ENCODE measurements around the gene NELFCD.
"Not testable (repeated sequence)": the region's sequence is repeated elsewhere in the genome, so short reads cannot be mapped to it uniquely, and the experiment has no call there.

Gene NELFCD, protein sequence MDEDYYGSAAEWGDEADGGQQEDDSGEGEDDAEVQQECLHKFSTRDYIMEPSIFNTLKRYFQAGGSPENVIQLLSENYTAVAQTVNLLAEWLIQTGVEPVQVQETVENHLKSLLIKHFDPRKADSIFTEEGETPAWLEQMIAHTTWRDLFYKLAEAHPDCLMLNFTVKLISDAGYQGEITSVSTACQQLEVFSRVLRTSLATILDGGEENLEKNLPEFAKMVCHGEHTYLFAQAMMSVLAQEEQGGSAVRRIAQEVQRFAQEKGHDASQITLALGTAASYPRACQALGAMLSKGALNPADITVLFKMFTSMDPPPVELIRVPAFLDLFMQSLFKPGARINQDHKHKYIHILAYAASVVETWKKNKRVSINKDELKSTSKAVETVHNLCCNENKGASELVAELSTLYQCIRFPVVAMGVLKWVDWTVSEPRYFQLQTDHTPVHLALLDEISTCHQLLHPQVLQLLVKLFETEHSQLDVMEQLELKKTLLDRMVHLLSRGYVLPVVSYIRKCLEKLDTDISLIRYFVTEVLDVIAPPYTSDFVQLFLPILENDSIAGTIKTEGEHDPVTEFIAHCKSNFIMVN

DNA sequence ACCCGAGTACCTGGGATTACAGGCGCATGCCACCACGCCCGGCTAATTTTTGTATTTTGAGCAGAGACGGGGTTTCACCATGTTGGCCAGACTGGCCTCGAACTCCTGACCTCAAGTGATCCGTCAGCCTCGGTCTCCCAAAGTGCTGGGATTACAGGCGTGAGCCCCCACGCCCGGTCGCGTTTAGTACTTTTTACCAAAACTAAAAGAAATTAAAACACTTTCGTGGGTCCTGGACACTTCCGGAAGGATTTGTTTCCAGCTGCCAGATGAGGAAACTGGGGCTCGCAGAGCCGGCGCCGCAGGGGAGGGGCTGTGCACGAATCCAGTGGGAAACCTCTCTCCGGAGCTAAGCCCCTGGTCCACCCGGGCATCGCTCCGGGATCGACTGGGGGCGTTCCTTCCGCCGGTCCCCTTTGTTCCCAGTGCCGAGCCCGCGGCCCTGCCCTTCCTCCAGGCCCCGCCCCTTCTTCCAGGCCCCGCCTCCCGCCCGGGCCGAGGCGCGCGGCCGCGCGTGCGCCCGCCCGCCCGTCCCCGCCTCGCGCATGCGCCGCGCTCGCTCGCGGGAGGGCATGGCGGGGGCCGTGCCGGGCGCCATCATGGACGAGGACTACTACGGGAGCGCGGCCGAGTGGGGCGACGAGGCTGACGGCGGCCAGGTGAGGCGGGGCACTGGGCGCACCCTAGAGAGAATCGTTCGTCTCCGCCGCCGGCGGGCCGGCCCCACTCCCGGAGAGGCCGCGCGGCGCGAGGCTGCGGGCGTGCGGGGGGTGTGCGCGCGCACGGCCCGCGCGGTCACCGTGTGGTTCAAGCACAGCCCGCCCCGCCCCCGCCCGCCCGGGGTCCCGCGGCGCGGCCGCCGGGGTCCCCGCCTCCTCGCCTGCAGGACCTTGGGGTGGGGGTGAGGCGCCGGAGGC is at the start of gene NELFCD:
NELFCD (plus strand) TSS at position 546 of the 917 bp plus-strand sequence; CDS start at position 600, 54 bp downstream.
- DNase-seq (ENCODE audit: low spot score): peak; percentile 83

DNA sequence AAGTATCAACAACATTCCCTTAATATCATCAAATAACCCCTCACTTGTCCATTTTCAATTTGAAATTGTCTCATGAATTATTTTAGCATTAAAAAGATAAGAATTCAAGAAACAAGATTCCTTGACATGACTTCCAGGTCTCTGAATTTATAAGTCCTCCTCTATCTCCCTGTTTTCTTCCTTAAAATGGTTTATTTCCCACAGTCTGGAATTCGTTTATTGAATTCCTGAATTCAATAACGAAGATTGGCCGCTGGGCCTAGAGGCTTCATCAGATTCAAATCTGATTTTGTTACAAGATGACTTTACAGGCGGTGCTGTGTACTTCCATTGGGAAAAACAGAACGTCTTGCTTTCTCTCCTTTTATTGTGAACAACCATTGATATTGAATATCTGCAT is 48.9 kb upstream of the NELFCD start:
- DNase-seq (ENCODE audit: low spot score): no peak

DNA sequence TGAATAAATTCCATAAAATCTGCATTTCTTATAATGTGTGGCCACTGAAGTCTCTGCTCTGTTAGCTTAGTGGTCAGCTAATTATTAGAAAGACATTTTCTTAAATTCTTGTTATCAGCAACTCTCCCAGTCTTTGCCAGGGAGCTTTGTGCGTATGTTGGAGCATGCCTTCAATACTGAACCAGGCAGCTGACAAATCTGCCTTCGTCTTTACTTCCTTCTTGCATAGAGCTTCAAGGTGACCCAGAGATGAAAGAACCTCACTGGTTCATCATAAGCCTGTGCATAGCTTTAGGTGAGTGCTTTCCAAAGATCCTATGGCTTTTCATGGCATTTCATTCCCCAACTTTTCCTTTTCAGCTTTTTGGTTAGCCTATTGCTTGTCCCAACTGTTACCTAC is 43.0 kb upstream of the NELFCD start:
- no peak for DNase-seq (ENCODE audit: low spot score)

DNA sequence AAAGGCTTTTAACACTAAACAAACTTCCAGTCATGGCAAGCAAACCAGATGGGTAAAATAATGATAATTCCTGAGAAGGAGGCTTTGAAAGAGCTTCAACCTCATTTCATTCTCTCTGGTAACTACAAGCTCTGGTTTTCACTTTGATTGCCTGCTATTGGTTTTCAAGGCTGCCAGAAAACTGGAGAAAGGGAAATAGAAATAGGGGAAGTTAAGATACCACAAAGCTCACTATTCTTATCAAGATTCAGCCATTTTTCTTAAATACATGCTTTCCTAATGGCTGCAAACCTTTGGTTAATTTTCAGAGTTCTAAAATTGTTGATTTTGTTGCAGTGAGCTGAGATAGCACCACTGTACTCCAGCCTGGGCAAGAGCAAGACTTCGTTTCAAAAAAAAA is 42.5 kb upstream of the NELFCD start:
- no peak for DNase-seq (ENCODE audit: low spot score)

DNA sequence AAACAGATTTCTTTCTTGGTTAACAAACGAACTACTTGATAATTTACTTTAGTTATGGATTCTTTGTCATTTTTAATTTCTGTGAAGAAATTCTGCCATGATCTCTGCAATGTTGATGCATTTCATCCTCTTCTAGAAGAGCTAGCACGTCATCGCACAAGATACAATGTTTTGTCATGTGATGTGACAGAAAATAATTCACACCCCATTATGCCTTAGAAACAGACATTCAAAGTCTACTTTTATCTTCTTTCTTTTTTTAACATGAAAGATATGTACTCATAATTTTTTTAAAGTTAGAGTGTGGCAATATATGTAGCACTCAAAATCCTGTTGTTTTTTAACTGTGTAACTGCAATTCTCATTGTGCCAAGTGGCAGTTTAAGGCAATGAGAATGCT is 39.6 kb upstream of the NELFCD start:
- DNase-seq (ENCODE audit: low spot score): no peak

DNA sequence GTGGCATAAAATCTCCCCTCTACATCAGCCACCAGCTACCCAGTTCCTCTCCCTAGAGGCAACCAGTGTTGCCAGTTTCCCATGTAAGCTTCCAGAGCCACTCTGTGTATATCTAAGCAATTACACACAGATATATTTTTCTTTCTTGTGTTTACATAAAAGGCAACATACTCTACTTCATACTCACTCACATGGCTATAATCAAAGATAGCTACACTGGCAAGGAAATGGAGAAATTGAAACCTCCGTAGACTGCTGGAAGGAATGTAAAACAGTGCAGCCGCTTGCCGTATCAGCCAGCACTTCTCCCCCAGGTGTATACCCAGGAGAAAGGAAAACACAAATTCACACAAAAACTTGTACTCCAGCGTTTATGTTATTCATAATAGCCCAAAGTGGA is 38.5 kb upstream of the NELFCD start:
- DNase-seq (ENCODE audit: low spot score): no peak

DNA sequence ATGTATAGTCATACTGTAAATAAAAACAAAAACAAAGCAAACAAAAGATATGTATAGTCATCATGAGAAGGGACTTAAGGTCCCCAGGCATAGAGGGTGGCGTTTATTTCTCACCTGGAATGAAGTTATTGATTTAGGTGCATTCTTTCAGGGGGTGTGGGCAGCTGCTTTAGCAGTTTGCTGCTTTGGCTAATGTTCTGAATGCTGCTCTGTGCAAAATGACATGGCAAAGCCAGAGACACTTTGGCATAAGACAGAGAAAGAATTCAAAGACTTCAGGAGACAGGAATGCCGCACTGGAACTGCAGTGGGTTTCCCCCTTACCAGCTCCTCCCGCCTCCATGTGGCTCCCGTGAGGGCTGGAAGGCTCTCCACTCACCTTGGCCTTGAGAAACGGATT is 36.4 kb upstream of the NELFCD start:
- no peak for DNase-seq (ENCODE audit: low spot score)

DNA sequence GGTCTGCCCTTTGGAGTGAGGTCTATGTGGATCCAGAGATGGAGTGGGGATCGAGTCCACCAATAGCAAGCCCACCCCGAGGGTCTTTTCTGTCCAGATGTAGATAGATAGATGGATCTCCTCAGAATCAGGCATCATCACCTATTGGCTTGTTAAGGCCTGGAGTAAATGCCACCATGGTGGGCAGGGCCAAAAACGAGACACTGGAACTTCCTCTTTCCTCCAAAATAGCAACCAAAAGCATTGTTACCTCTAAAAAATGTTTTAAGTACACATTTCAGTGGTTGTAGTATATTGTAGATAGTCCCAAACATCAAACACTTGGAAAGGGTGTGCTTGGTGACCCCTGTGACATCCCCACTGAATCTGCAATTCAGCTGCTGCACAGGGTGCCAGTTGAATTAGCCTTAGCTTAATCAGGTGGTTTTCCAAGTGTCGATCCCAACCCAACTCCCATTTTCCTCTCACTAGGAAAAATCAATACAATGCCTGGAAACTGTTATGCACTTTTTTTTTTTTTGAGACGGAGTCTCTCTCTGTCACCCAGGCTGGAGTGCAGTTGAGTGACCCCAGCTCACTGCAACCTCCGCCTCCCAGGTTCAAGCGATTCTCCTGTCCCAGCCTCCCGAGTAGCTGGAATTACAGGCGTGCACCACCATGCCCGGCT is 35.0 kb upstream of the NELFCD start:
- DNase-seq (ENCODE audit: low spot score): no peak

DNA sequence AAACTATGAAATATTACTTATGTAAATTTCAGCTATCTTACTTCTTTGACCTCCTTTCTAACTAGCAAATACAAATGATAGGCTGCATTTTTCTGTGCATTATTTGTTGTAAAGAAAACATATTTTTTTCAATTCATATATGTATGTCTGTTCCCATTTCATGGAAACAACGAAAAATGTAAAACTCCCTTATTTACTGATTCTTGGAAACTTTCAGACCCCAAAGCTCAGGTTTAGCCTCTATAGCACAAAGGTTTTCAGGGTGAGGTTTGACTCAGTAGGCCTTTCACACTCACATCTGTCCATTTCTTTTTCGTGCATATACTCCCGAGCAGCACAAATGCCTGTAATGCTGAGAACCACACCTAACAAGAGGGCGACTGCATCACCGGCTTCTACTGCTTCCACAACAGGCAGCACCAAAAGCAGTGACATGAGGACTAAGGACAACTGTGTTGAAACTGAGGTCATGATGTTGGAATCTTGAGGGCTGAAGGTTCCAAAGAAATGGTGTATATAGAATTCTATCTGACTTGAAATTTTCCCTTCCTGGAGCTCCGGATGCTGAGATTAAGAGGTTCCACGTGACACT is 33.2 kb upstream of the NELFCD start:
- DNase-seq (ENCODE audit: low spot score): not testable (repeated sequence)

DNA sequence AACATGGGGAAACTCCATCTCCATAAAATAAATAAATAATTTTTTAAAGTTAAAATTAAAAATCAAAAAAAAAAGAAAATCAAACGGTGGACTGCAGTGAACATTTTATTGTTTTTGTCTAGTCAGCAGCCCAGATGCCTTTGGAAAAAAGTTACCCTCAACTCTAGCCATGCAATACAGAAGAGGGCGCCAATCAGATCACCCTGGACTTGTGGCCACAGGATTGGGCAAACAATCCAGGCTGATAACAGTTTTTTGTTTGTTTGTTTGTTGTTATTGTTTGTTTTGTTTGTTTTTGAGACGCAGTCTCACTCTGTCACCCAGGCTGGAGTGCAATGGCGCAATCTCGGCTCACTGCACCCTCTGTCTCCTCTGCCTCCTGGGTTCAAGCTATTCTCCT is 30.5 kb upstream of the NELFCD start:
- no peak for DNase-seq (ENCODE audit: low spot score)

DNA sequence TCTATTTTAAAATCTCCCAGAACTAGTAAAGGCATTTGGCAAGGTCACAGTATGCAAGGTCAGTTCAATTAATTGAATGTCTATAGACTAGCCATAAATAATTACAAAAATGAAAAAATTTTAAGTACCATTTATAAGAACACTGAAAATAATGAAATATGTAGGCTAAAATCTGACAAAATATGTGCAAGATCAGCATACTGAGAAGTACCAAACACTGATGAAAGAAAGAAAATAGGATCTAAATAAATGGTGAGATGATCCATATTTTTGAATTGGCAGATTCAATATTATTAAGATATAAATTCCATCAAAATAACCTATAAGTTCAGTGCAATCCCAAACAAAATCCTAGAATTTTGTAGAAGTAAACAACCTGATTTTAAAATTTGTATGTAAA is 28.0 kb upstream of the NELFCD start:
- DNase-seq (ENCODE audit: low spot score): no peak

DNA sequence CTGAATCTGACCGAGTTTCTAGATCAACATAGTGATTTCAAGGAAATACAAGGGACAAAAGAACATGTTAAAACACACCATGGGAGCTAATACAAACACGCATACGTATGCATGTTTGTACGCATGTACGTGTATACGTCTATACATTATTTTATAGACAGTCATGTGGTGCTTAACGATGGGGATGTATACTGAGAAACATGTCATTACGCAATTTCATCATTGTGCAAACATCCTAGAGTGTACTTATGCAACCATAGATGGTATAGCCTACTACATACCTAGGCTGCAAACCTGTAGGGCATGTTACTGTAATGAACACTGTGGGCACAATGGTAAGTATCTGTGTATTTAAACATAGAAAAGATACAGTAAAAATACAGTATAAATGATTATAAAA is 25.0 kb upstream of the NELFCD start:
- no peak for DNase-seq (ENCODE audit: low spot score)

DNA sequence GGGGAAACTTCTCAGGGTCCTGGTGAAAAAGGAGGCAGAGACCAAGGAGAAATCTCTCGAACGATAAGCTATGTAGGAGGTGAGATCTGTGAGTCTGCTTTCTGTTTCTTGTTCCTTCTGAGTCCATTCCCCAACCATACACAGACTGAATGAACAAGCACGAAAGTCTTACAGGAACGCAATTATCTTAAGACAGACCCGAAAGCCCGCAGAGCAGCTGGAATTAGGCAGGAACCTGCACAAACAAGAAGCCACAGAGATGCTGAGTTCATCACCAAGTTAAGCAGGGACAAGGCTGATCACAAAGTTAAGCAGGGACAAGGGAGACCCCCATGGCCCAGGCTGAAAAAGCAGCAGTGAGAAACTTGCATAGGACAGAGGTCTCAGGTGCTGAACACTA is 21.4 kb upstream of the NELFCD start:
- DNase-seq (ENCODE audit: low spot score): no peak

DNA sequence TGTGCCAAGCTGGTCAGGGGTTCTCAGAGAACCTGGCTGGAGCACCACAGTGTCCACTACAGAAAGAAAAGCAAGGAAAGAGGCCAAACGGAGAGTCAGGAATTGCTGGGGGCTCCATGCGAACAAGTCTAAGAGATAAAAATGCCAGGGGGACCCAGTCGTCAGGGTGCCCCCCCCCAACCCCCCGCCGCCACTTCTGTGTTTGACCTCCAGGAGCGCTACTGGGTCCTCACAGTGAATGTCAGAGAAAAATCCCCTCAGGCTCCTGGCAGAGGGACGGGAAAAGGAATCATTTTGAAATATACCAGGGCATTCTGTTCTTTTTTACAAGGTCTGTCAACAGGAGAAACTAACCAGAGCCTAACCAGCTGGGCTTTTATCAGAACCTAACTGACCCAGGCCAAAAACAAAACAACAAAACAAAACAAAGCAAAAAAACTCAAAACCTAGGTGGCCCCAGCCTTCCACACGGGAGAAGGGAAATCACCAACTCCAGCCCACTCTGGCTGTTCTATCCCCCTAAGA is 17.9 kb upstream of the NELFCD start:
- DNase-seq (ENCODE audit: low spot score): no peak

DNA sequence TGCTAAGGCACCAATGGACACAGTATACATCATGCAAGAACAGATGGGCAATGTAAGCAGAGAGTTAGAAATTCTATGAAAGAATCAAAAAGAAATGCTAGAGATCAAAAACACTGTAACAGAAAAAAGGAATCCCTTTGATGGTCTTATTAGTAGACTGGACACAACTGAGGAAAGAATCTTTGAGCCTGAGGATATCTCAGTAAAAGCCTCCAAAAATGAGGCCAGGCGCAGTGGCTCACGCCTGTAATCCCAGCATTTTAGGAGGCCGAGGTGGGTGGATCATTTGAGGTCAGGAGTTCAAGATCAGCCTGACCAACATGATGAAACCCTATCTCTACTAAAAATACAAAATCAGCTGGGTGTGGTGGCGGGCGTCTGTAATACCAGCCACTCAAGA is 17.1 kb upstream of the NELFCD start:
- DNase-seq (ENCODE audit: low spot score): not testable (repeated sequence)

DNA sequence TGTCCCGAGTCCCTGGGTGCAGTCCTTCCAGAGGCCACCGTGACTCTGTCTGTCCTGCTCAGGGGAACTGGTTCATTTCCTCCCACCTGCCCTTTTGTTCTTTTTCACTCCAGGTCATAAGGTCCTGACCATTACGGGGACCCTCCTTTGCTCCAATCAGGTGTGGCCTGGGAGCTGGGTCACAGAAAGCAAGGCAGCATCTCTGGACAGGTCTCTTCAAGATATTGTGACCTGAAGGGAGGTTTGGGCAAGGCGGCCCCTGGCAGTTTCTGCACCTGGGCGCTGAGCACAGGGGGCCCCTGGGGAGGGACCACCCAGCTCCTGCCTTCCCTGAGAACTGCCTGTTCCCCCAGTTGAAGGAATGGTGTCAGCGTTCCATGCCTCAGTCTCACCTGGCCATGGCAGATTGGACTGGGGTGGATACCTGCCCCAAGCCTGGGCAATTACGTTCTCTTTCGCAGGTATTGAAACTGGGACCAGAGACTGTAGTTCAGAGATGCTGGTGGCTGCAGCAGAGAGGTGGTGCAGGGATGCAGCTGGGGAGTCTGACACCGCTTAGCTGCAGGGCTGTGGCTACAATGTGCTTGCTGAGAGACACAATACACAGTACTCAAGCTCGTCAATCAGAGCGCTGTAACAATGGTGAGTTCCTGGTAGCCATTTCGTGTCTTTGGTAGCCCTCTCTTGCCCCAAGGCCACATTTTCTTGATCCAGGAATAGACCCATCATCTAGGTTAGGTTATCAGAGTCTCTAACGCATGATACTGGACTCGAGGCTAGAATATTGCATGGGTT is 15.6 kb upstream of the NELFCD start:
- DNase-seq (ENCODE audit: low spot score): no peak

DNA sequence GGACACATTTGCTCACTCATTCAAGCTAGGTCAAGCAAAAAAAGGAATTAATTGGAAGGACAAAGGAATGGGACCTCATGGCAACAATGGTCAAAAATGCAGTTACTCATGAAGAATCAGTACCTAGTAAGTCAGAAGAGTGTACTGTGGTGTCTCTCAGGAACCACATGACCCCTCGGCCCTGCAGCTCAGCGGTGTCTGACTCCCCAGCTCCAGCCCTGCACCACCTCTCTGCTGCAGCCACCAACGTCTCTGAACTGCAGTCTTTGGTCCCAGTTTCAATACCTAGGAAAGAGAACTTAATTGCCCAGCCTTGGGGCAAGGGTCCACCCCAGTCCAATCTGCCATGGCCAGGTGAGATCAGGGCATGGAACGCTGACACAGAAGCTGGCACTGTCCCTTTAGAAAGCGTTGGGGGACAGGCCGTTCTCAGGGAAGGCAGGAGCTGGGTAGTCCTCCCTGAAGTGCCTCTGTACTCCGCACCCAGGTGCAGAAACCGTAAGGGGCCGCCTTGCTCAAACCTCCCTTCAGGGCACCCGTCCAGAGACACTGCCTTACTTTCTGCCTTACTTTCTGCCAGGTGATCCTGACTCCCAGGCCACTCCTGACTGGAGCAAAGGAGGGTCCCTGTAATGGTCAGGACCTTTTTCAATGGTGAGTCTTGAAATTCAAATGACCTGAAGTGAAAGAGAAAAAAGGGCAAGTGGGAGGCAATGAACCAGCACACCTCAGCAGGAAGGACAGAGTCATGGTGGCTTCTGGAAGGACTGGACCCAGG is 13.2 kb upstream of the NELFCD start:
- no peak for DNase-seq (ENCODE audit: low spot score)

DNA sequence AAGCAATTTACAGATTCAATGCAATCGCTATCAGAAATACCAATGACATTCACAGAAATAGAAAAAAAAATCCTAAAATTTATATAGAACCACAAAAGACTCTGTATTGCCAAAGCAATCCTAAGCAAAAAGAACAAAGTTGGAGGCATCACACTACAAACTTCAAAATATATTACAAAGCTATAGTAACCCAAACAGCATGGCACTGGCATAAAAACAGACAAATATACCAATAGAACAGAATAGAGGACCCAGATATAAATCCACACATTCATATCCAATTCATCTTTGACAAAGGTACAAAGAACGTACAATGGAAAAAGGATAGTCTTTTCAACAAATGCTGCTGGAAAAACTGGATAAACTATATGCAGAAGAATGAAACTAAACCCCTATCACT is 11.6 kb upstream of the NELFCD start:
- no peak for DNase-seq (ENCODE audit: low spot score)

DNA sequence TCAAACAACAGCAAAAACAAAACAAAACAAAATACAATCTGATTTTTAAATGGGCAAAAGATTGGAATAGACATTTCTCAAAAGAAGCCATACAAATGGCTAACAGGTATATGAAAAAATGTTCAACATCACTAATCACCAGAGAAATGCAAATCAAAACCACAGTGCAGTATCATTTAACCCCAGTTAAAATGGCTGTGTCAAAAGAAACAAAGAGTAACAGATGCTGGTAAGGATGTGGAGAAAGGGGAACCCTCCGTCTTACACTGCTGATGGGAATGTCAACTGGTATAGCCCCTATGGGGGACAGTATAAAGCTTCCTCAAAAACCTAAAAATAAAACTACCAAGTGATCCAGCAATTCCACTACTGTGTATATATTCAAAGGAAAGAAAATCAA is 10.9 kb upstream of the NELFCD start:
- no peak for DNase-seq (ENCODE audit: low spot score)

DNA sequence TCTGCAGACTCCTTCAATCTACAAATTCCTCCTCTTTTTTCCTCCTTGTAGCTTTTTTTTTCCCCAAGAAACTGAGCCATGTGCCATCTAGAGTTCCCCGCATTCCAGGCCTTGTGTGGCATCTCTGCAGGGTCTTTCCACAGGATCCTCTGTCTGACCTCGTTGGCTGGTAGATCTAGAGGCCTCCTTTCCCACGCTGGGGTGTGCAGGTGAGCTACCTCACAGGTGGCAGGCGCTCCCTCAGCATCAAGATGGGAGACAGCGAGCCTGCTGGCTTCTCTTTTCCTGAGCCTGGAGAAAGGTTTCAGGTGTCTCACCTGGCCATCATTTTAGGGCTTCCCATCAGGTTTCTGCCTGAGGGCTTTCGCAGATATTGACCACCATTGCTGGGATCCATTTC is 9.6 kb upstream of the NELFCD start:
- no peak for DNase-seq (ENCODE audit: low spot score)

Data from CD4-positive, alpha-beta T cell treated with Interleukin-6 at 100 ng/mL for 8 hours (primary cell).